T-helper 1 cell treated with Interleukin-12 subunit alpha and Interleukin-12 subunit beta and Interleukin-4 antibody, amounts not matched to agents 30 ng/mL and 1 ng/mL, for 36 hours (primary cell): ENCODE data around the gene SLK. TPM values are rescaled to one million over a fixed set of nuclear protein-coding genes. Genes with fewer than 3 reads are reported as not detected.

Experiments used
- intact Hi-C: fragments of 100-400 bp; cut with micrococcal nuclease; formaldehyde crosslinking; loops from one replicate; pipeline ENCODE4 v1.15.1; 2024
- total RNA-seq: library from RNA; stranded (reverse); gene quantifications from 2 replicates; pipeline ENCODE4 v1.2.3, GENCODE V29; 2022

SLK gene
- total RNA-seq, 1 donor from 2014 or later, result 31.2 TPM

GRCh38 chr10:104032144-104032775 lies 65.3 kb downstream of the SLK start:
- intact Hi-C loops, result no loop called here

- intact Hi-C loops, result no loop called here
These were observed 66.5 kb downstream of the SLK start for GRCh38 chr10:104033401-104033930.

GRCh38 chr10:104033966-104034365 lies 67.0 kb downstream of the SLK start:
- intact Hi-C loops, result no loop called here

GRCh38 chr10:104034401-104035193 lies 67.7 kb downstream of the SLK start:
- intact Hi-C loops, result no loop called here

GRCh38 chr10:104035194-104036068 lies 68.5 kb downstream of the SLK start:
- intact Hi-C loops, result no loop called here

- intact Hi-C loops, result no loop called here
These were observed 69.1 kb downstream of the SLK start for GRCh38 chr10:104036069-104036384.

GRCh38 chr10:104036518-104037260 lies 69.7 kb downstream of the SLK start:
- intact Hi-C loops, result no loop called here

GRCh38 chr10:104037261-104037951 lies 70.5 kb downstream of the SLK start:
- intact Hi-C loops, result no loop called here

- intact Hi-C loops, result no loop called here
These were observed 71.6 kb downstream of the SLK start for GRCh38 chr10:104038537-104038936.

- intact Hi-C loops, result no loop called here
These were observed 72.2 kb downstream of the SLK start for GRCh38 chr10:104038958-104039752.

- intact Hi-C loops, result no loop called here
These were observed 73.4 kb downstream of the SLK start for GRCh38 chr10:104040382-104040781.

GRCh38 chr10:104040862-104041789 lies 74.2 kb downstream of the SLK start:
- intact Hi-C loops, result no loop called here

GRCh38 chr10:104041891-104042535 lies 75.1 kb downstream of the SLK start:
- intact Hi-C loops, result loop anchor here (2.0 kb wide), 1 partner anchor 25 kb away; no protein-coding TSS in a partner anchor

GRCh38 chr10:104043185-104043830 lies 76.4 kb downstream of the SLK start:
- intact Hi-C loops, result loop anchor here (2.0 kb wide), 1 partner anchor 23 kb away; no protein-coding TSS in a partner anchor

- intact Hi-C loops, result loop anchor here (2.0 kb wide), 1 partner anchor 23 kb away; no protein-coding TSS in a partner anchor
These were observed 76.9 kb downstream of the SLK start for GRCh38 chr10:104043854-104044253.

GRCh38 chr10:104045151-104046089 lies 78.5 kb downstream of the SLK start:
- intact Hi-C loops, result no loop called here
